NCI-H2196 treated with DMSO at 0.1 percent for 48 hours (cell line): ENCODE data around the gene EIF1B.
A peak's percentile ranks its signal among the peaks of the same experiment; 100 is the strongest.

Experiments
- DNase-seq: peaks from one replicate; lab custom pipeline; 2025; ENCODE audit not compliant: unreplicated experiment; lab: John Stamatoyannopoulos, UW

Gene EIF1B

DNA sequence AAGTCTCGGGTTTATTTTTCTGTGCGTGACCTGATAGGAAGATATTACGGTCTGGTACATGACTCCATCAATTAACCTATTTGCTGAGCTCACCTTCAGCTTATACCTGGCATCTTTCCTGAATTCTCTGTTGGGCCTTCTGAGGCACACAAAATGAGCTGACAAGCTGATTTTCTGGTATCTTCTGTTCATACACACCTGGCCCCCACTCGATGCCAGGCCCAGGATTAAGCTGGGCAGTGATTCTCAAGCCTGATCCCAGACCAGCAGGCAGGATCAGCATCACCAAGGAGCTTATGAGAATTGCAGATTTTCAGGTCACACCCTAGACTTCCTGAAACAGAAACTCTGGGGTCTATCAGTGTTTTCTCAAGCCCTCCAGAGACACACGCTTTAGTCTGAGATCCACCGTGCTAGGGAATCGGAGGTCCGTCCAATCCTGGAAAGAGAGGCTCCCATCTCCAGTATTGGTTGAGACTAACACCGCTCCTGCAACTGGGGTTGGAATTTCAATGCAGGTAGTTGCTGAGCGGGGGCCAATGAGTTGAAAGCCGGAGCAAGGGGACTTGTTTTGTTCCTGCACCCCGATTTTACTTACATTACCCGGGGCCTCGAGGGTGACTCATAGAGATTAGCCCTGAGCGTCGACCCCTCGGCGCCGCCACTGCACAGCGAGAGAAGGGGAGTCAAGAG, 636 bp upstream of the EIF1B start:
- no peak for DNase-seq

DNA sequence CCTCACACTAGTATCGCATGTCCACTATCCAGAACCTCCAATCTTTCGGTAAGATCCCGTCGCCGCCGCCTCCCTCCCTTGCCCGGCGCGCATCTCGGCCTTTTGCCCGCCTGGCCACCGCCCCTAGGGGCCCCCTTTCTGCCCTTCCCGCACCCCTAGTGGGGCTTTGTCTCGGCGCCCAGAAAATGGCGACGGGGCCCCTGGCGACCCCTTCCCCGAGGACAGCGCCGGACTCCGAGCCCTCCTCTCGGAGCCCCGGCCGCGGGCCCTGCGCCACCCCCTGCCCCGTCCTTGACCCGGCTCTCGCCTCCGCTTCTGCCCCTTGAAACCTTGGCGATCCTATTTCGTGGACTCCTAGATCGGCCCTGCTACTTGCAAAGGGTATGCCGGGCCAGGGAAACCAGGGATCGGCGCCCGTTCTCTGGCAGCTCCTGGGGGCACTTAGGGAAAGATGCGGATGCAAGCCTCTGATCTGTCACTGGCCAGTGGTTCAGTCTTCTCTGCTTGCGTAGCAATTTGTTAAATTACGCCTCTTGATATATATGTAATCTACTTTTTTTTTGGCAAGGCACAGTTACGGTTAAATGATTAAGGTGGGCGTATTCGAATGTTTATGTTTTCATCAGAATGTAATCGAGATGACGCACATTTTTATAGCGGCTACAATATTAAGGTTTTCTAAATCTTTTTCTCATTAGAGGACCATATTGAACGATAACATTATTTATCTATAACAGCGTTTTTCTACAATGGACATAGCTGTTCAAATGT, 603 bp downstream of the EIF1B start:
- DNase-seq = no peak

DNA sequence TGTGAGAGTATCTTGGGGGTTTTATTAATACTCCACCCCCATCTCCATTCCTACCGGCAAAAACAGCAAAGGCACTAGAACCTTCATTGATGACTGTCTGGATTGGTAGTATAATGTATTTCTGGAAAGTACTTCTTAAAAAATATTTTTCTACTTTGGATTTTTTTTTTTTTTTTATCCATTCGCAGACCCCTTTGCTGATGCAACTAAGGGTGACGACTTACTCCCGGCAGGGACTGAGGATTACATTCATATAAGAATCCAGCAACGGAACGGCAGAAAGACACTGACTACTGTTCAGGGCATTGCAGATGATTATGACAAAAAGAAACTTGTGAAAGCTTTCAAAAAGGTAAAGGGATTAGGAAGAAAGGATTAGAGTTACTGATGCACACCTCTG, 1.2 kb downstream of the EIF1B start:
- no peak for DNase-seq

DNA sequence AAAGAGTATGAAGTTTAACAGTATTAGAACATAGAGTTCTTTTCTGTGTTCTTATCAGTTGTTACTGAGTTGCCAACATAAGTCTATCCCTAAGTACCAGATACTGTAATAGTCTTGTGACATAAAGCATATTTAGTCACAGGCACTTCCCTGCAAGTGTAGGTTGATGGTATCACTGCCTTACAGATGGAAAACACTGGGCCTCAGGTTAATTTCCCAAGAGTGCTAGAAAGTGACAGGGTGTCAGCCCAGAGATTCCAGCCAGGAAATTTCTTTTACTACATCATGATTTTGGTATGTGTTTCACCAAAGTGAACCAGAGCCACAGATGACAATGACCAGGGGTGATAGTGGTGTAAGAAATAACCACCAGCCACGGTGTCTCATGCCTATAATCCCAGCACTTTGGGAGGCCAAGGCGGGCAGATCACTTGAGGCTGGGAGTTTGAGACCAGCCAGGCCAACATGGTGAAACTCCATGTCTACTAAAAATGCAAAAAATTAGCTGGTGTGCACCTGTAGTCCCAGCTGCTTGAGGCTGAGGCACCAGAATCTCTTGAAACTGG, 3.2 kb downstream of the EIF1B start:
- DNase-seq = no peak

DNA sequence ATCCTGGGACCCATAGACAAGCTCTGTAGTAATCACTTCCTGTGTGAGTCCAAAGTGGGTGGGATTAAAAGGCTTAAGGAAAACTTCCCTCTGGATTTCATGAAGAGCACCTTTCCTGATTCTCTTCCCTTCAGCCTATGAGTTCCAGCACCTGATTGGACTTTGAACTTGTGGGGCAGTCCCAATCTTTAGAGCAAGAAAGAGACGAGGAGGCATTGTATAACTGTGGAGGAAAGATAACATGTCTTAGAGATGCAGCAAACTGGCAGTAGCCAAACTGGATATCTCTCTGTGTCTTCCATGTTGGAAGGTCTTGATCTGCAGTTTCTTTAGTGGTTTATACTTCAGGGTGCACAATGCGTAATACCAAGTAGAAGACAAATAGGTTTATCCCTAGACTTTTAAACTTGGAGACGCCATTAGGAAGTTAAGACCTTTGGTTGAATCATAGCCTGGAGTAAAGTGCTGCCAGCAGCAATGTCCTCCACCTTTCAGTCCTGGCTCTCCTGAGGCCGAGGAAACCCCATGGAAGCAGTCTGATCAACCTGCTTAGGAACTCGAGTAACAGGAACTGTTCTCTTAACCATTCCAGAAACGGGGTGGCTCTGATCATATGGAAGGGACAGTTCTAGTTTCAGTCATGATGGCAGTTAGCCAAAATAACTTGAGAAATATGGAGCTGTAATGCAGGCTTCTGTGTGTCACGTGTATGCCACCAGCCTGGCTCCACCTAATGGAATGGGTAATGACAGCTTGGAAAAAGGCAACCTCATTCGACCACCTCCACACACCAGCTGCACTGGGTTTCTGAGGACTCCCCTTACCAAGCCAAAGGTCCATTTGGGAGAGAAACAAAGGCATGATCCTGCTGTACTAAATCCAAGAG, 4.7 kb downstream of the EIF1B start:
- no peak for DNase-seq

DNA sequence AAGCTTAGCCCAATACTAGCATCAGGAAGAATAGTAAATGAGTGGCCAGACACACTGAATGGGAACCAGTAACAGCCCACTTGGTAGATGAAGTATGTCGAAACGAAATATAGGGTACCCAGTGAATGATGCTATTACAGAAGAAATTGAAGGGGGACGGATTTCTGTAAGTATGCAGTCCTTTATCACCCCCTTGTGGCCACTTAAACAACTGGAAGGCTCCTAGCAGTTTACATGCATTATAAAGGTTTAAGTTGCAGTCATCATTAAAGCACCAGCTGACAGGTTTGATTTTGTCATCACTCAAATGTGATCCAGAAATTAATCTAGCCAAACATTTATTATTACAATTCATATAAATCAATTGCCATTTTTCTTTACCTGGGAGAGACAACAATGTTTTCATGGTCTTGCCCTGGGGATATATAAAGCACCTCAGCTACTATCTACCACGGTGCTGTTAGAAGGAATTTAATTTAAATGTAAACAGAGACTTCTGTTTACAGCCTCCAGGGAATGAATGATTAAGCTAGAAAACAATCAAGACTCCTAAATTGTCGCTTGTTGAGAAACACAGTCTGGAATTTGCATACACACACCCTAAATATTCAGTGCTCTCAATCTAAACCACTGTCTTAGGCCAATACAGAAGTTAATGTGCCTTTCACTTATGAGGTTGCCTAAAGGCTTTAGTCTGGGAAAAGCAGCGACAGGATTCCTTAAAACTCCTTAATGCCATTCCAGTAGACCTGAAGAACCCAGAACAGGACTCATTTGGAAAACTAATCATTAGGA, 7.8 kb downstream of the EIF1B start:
- DNase-seq = peak; percentile 14

DNA sequence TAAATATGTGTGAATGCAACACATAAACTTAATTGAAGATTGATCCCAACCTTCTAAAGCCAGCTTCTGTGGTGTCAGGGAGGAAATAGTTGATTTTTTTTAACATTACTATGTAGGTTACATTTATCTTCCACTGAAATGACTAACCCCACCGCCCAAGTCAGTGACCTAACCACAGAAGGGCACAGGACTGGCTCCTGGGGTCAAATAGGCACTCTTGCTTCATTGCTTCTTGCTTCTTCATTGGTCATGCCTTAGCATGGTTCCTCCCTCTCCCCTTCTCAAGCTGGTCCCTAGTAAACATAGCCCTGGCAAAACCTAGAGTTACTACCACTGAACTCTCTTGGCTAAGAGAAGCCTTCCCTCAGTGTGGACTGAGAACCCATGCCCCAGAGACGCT, 12.3 kb downstream of the EIF1B start:
- no peak for DNase-seq

DNA sequence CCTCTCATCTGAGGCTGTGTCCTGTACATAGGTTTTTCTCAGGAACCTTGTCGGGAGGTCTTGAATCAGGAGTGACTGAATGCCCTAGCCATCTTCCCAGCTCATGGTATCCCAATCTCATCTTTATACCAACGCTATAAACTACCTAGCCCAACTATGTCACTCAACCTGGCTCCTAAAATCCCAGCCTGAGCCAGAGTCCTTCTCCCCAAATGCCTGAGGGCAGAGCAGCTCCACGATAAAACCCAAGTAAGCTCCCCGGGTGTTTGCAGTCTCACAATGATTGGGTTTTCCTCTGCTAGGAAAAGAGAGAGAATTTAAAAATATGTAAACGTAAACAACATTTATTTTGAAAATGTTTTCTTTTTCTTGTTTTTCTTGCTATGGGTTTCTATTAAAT, 14.4 kb downstream of the EIF1B start:
- no peak for DNase-seq

DNA sequence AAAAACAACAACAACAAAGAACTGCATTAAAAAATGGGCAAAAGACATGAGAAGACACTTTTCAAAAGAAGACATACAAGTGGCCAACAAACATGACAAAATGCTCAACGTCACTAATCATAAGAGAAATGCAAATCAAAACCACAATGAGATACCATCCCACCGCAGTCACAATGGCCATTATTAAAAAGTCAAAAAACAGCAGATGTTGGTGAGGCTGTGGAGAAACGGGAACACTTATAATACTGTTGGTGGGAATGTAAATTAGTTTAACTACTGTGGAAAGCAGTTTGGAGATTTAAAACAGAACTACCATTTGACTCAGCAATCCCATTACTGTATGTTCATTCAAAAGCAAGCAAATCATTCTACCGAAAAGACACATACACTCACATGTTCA, 15.1 kb downstream of the EIF1B start:
- no peak for DNase-seq

DNA sequence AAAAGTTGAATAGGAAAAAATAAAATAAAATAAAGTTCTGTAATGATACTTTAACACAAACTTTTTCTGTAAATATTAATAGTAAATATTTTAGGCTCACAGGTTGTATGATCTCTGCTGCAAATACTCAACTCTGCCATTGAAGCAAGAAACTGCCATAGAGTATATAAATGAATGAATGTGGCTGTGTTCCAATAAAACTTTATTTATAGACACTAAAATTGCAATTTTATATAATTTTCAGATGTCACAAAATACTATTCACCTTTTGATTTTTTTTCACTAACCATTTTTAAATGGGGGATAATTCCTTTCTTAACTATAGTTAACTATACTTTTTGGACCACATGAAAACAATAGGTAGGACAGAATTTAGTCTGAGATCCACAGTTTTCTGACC, 16.0 kb downstream of the EIF1B start:
- no peak for DNase-seq

DNA sequence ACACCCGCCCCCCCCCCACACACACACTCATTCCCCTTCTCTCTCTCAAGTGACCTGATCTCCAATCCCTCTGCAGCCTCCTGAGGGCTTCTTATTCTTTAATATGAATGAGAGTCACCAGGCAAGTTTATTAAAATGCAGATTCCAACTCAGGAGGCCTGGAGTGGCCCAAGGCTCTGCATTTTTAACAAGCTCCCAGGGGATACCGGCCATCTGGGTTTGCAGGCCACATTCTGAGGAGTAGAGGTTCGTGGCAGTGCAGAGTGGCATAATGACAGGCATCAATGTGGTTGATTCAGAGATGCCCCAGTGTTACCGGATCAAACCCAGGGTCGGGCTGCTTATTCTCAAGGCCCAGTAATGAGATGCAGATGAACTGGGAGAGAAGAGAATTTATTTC, 18.9 kb downstream of the EIF1B start:
- no peak for DNase-seq

DNA sequence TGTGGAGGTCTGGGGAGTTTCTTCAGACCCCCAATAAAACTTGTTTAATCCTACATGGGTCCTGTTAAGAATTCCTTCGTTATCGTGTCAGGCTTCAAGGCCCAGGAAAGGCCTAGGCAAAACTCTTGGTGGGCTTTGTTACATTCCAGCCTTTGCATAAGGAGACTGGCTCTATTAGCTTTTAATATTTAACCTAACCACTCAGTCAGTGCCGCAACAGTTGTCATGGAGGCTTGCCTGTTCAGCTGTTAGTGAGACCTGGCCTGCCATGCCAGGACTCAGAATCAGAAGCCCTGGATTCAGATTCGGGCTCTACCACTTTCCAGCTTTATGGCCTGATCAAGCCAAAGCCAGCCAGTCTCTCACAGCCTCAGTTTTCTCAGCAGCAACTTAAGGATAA, 19.6 kb downstream of the EIF1B start:
- no peak for DNase-seq

DNA sequence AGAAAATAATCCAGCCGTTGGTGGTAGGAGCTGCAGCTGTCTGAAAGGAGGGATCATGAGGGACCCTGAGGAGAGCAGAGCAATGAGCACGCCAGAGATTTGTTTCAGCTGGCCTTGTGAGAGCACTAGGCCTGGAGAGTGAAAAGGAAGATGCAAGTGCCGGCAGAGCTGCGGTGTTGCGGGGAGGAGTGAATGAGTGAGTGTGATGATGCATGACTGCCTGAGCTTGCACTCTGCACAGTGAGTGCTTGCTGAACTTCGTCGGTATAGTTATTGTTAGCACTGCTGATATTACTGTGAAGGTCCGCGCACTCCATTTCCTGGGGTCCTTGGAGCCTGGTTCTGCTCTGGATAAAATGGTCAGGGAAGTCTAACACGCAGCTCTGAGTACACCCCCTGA, 23.2 kb downstream of the EIF1B start:
- DNase-seq = no peak

DNA sequence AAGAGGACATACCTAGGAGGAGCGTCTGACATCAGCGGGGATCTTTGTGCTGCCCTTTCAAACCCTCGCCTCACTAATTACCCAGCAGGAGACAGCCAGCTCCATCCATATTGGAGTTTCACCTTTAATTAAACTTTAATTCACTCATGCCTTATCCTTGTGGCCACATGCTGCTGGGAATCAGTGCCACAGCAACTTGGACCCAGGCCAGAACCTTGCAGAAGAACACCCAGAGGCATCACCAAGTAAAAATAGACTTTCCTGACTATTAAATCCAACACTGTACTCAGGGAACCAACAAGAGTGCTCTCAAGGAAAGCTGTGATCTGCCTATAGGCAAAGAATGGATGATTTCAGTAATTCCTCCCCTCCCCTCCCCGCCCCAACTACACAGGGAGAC, 23.9 kb downstream of the EIF1B start:
- no peak for DNase-seq

DNA sequence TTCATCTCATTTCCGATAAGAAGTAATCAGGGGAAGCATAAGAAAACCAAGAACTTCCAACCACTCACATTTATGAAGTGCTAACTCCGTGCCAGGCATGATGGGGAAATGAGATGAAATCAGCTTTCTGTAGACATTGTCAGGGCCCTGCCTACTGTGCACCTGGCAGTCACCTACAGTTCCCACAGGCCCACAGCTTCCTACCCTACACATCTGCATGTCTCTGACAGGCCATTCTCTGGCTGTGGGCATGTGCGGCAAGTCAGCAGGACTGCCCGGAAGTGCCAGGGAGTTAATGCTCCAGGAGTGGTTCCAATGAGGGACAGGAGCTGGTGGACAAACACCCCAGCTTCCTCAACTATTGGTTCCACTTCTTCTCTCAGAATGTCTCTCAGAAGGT, 24.3 kb downstream of the EIF1B start:
- no peak for DNase-seq

DNA sequence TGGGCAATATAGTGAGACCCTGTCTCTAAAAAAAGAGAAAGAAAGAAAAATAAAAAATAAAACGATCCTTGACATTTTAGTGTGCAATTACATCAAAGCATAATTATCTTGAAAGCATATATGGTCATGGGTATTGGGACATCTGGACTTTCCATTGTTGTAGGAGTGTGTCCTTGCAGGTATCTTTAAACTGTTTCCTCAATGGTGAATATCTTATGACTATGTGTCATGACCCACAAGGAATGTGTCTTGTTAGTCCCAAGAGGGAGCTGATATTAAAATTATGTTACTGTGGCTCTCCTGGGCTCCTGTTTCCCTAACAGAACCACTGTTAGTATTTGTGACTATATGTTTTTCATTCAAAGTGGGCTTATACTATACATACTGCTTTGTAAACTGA, 26.6 kb downstream of the EIF1B start:
- no peak for DNase-seq

DNA sequence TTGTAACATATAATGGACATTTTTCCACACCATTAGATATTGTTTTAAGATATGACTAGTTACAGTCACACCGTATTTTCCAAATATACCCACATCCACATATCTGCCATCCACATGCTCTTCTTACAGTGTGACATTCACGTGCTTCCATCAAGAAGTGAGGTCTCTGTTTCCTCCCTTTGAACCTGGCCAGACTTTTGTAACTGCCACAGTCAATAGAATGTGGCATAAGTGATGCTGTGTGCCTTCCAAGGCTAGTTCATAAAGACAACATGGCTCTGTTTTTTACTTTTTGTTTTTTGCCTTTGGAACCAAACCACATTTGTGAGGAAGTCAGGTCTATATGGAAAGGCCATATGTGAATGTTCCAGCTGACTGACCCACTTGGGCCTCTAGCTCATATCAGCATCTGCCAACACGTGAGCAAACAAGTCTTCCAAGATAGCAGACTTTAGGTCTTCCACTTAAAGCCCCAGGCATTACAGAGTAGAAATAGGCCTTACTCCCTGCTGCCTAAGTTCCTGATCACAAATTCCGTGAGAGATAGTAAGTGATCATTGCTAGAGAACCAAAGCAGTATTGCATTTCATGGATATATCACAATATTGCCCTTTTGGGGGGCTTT, 27.1 kb downstream of the EIF1B start:
- no peak for DNase-seq

DNA sequence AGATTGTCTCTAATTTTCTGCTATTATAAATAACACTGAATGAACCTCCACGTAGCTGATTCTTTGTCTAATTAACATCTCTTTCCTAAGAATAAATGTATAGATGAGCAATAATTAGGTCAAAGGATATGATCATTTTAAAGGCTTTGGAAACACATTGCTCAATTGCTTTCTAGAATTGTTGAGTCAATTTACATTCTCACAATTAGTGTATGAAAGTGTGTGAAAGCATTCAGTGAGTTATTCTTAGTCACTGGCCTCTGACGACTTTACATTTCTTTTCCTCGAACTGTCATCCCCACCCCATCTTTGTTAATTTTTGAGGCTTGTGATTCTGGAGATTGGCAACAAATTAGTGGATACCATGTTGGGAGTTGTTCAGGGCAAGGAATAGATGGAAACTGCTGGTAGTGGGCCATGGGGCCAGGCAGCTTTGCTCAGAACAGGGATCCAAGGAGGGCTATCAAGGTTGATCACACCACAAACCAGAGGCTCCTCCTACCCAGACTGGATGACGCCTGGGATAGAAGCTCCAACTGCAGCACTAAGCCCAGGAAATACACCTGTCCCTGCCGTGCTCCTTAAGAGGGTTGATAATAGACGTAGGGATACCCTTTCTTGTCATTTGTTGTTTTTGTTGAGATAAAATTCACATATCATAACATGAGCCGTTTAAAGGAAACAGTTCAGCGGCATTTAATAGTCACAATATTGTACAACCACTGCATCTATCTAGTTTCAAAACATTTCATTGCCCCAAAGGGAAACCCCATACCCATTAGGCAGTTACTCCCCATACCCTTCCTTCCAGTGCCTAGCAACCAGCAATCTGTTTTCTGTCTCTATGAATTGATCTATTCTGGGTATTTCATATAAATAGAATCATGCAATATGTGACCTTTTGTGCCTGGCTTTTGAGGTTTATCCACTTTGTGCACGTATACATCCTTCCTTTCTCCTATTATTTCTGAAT, 27.9 kb downstream of the EIF1B start:
- no peak for DNase-seq

DNA sequence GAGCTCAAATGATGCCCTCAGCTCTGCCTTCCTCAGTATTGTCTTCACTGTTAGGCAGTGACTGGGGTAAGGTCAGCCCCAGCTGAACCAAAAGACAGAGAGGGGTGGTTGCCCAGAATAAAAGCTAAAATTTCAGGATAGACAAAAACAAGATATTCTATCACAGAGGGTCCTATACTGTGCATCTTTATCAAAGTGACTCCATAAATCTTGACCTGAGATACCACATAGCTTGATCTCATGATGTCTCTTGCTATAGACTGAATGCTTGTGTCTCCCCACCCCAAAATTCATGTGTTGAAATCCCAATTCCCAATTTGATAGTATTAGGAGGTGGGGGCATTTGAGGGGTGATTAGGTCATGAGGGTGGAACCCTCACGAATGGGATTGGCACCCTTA, 30.4 kb downstream of the EIF1B start:
- no peak for DNase-seq
